DND-41 (cell line): ENCODE measurements around the gene METTL13.

ENCODE experiments used
- CTCF ChIP-seq: IDR thresholded peaks from 2 replicates; pipeline ENCODE4 v1.5.1; 2012; ENCODE audit warnings: borderline replicate concordance, low read length, moderate library complexity, mild to moderate bottlenecking; ENCODE audit not compliant: poor library complexity, severe bottlenecking; ENCODE audit errors: extremely low read depth
- EZH2 ChIP-seq: IDR thresholded peaks from 3 replicates; pipeline ENCODE4 v1.6.1; 2012; ENCODE audit warnings: borderline replicate concordance, low read depth, mild to moderate bottlenecking, moderate library complexity, low read length, inconsistent platforms; ENCODE audit not compliant: severe bottlenecking

- TF ChIP-seq CTCF: no peak
- no peak for TF ChIP-seq EZH2
Observed at GRCh38 chr1:171769171-171769570, 12.3 kb upstream of the METTL13 start.
